ENCODE measurements around the gene SEPTIN8. TPM values are rescaled to one million over a fixed set of nuclear protein-coding genes. Genes with fewer than 3 reads are reported as not detected.

The SEPTIN8 gene
- total and polyA plus RNA-seq, 11 donors, result 11.0 to 47.6 (median 33.6) TPM

DNA sequence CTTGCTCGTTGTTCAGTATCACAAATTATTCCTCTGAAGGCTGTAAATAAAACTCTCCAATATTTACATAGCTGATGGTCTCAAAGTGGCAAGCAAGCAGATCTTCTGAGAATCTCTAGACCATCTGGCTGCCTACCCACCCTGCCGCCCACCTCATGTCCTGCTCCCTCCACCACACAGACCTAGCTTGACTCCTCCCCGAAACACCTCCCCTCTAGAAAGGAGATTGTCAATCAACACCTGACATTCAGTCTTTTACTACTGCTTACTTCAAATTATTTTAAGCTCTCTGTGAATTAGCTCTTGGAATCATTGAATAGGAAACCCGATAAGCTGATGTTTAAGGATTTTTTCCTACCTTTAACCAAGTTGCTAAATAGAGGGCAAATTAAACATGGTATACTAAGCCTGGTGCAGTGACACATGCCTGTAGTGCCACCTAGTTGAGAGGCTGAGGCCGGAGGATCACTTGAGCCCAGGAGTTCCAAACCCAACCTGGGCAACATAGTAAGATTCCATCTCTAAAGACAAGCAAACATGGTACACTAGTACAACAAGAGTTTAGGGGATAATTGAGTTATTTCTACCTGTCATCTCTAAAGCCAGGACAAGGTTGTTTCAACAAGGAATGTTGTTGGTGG lies 25.1 kb upstream of the SEPTIN8 start:
- H3K9me3 ChIP-seq, result no peaks in the 10 kb centered on the region
- peaks cover 0 to 16% (median 0%) of the 10 kb centered on the region in 9 donors for H3K27me3 ChIP-seq
- H3K27ac ChIP-seq, result no peak overlapping the region
- no peak for ATAC-seq
- H3K4me3 ChIP-seq, result no peak overlapping the region
- no peak for DNase-seq
- TF ChIP-seq CTCF (IDR thresholded peaks at IDR 0.05) (peak in 3 of 12 donors; percentile 16 to 21 (median 16)), POLR2A (IDR thresholded peaks at IDR 0.05) (no peak)
- WGBS, 4 donors, result 84 to 91% (median 88%) methylated on average over 5 of the region's 5 CpGs
- no peaks in the 10 kb centered on the region for H3K36me3 ChIP-seq
- peaks cover 0 to 5% (median 0%) of the 10 kb centered on the region in 12 donors for H3K4me1 ChIP-seq
- intact Hi-C loops (cut with DNase I), result loop anchor here in 1 of 10 donors (10.0 kb wide), 1 partner anchor 277 kb away; no protein-coding TSS in a partner anchor

- 80 to 84% (median 82%) methylated on average over 2 of the region's 2 CpGs for WGBS, 4 donors
- no peaks in the 10 kb centered on the region for H3K9me3 ChIP-seq
- intact Hi-C loops (cut with DNase I), result loop anchor here in 1 of 10 donors (10.0 kb wide), 1 partner anchor 276 kb away; no protein-coding TSS in a partner anchor
- no peak overlapping the region for H3K4me3 ChIP-seq
- no peak for DNase-seq
- no peak for TF ChIP-seq POLR2A (IDR thresholded peaks at IDR 0.05)
- TF ChIP-seq CTCF (IDR thresholded peaks at IDR 0.05), result no peak
- H3K27me3 ChIP-seq, result peaks cover 0 to 15% (median 0%) of the 10 kb centered on the region in 9 donors
- peaks cover 0 to 5% (median 0%) of the 10 kb centered on the region in 12 donors for H3K4me1 ChIP-seq
- no peaks in the 10 kb centered on the region for H3K36me3 ChIP-seq
- no peak overlapping the region for H3K27ac ChIP-seq
- no peak for ATAC-seq
These were observed 23.5 kb upstream of the SEPTIN8 start for GRCh38 chr5:132800545-132800944.

GRCh38 chr5:132799392-132799791 lies 22.4 kb upstream of the SEPTIN8 start:
- DNase-seq (no peak), ATAC-seq (no peak)
- no peak for TF ChIP-seq POLR2A (IDR thresholded peaks at IDR 0.05)
- no peak for TF ChIP-seq CTCF (IDR thresholded peaks at IDR 0.05)
- H3K27me3 ChIP-seq, result peaks cover 0 to 15% (median 0%) of the 10 kb centered on the region in 9 donors
- H3K36me3 ChIP-seq, result no peaks in the 10 kb centered on the region
- intact Hi-C loops (cut with DNase I), result no loop called here
- H3K9me3 ChIP-seq, result no peaks in the 10 kb centered on the region
- H3K4me3 ChIP-seq, result no peak overlapping the region
- H3K4me1 ChIP-seq, result peaks cover 0 to 5% (median 0%) of the 10 kb centered on the region in 12 donors
- WGBS, 4 donors, result 79 to 90% (median 86%) methylated on average over 2 of the region's 2 CpGs
- H3K27ac ChIP-seq, result no peak overlapping the region

- TF ChIP-seq CTCF (IDR thresholded peaks at IDR 0.05) (no peak), POLR2A (IDR thresholded peaks at IDR 0.05) (no peak)
- ATAC-seq (peak in 1 of 4 donors; percentile 38), DNase-seq (no peak)
- intact Hi-C loops (cut with DNase I), result no loop called here
- Histone ChIP-seq H3K4me1 (peaks cover 0 to 5% (median 0%) of the 10 kb centered on the region in 12 donors), H3K9me3 (no peaks in the 10 kb centered on the region), H3K27me3 (peaks cover 0 to 13% (median 0%) of the 10 kb centered on the region in 9 donors), H3K4me3 (no peak overlapping the region), H3K36me3 (no peaks in the 10 kb centered on the region), H3K27ac (no peak overlapping the region)
- 28 to 61% (median 43%) methylated on average over 2 of the region's 2 CpGs for WGBS, 4 donors
These were observed 20.6 kb upstream of the SEPTIN8 start for GRCh38 chr5:132797651-132798050.
